Panc1 (cell line): ENCODE data around the gene RPS15.

Source experiments
- POLR2AphosphoS5 ChIP-seq: IDR thresholded peaks from 2 replicates; pipeline ENCODE4 v1.6.1; 2012; ENCODE audit warnings: mild to moderate bottlenecking, low read depth, low read length, moderate library complexity
- TF ChIP-seq, protein P1 (sequence below): fragments of 450-650 bp; IDR thresholded peaks from 2 replicates; pipeline ENCODE4 v1.5.1; 2017; ENCODE audit warnings: mild to moderate bottlenecking
- TF ChIP-seq, protein P2 (sequence below), 2 experiments: IDR thresholded peaks; 2 replicates each; pipeline ENCODE4 v1.6.1; 2011 to 2012; ENCODE audit warnings: low read depth in 2 of 2, control low read depth in 1 of 2, low read length in 1 of 2, mild to moderate bottlenecking in 1 of 2, moderate library complexity in 1 of 2; ENCODE audit not compliant: insufficient read depth in 1 of 2

DNA sequence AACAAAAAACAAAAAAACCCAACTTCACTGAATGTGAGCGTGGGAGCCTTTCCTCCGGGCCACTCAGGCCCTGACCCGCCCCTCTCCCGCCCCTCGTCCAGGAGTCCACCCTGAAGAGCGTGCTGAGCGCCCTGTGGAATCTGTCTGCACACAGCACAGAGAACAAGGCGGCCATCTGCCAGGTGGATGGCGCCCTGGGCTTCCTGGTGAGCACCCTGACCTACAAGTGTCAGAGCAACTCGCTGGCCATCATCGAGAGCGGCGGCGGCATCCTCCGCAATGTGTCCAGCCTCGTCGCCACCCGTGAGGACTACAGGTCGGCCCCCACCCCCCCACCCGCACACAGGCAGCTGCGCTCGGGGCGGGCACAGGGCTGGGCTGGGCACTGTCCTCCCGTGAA is 23.7 kb downstream of the RPS15 start:
- TF ChIP-seq, protein P1, sequence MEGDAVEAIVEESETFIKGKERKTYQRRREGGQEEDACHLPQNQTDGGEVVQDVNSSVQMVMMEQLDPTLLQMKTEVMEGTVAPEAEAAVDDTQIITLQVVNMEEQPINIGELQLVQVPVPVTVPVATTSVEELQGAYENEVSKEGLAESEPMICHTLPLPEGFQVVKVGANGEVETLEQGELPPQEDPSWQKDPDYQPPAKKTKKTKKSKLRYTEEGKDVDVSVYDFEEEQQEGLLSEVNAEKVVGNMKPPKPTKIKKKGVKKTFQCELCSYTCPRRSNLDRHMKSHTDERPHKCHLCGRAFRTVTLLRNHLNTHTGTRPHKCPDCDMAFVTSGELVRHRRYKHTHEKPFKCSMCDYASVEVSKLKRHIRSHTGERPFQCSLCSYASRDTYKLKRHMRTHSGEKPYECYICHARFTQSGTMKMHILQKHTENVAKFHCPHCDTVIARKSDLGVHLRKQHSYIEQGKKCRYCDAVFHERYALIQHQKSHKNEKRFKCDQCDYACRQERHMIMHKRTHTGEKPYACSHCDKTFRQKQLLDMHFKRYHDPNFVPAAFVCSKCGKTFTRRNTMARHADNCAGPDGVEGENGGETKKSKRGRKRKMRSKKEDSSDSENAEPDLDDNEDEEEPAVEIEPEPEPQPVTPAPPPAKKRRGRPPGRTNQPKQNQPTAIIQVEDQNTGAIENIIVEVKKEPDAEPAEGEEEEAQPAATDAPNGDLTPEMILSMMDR: no peak
- TF ChIP-seq, protein P2, sequence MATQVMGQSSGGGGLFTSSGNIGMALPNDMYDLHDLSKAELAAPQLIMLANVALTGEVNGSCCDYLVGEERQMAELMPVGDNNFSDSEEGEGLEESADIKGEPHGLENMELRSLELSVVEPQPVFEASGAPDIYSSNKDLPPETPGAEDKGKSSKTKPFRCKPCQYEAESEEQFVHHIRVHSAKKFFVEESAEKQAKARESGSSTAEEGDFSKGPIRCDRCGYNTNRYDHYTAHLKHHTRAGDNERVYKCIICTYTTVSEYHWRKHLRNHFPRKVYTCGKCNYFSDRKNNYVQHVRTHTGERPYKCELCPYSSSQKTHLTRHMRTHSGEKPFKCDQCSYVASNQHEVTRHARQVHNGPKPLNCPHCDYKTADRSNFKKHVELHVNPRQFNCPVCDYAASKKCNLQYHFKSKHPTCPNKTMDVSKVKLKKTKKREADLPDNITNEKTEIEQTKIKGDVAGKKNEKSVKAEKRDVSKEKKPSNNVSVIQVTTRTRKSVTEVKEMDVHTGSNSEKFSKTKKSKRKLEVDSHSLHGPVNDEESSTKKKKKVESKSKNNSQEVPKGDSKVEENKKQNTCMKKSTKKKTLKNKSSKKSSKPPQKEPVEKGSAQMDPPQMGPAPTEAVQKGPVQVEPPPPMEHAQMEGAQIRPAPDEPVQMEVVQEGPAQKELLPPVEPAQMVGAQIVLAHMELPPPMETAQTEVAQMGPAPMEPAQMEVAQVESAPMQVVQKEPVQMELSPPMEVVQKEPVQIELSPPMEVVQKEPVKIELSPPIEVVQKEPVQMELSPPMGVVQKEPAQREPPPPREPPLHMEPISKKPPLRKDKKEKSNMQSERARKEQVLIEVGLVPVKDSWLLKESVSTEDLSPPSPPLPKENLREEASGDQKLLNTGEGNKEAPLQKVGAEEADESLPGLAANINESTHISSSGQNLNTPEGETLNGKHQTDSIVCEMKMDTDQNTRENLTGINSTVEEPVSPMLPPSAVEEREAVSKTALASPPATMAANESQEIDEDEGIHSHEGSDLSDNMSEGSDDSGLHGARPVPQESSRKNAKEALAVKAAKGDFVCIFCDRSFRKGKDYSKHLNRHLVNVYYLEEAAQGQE (IDR thresholded peaks at IDR 0.05; ENCODE audit: insufficient read depth in 1 of 2, low read depth in 2 of 2, low read length in 1 of 2): no peak
- no peak for TF ChIP-seq POLR2AphosphoS5
